Thymus (tissue), 11 donors: Measurements from ENCODE around the gene PLCD1. TPM values are rescaled to one million over a fixed set of nuclear protein-coding genes. Genes with fewer than 3 reads are reported as not detected.

Experiments used
- DNase-seq, 9 donors: peaks; one replicate each; pipeline ENCODE4 v3.0.0-alpha.2; 2013; ENCODE audit warnings: low spot score in 9 of 9, low read depth in 6 of 9, missing footprints in 1 of 9
- H3K27ac ChIP-seq, 2 donors: one replicate each; pipeline ENCODE4 v1.5.1; 2013; ENCODE audit warnings: control low read depth in 1 of 2, low read depth in 1 of 2, low read length in 1 of 2, mild to moderate bottlenecking in 1 of 2, moderate library complexity in 1 of 2
- H3K27me3 ChIP-seq, 2 donors: one replicate each; pipeline ENCODE4 v1.5.1; 2013; ENCODE audit warnings: low read length in 1 of 2; ENCODE audit not compliant: control insufficient read depth in 2 of 2, insufficient read depth in 1 of 2
- H3K36me3 ChIP-seq, 2 donors: one replicate each; pipeline ENCODE4 v1.5.1; 2013; ENCODE audit warnings: low read length in 1 of 2, mild to moderate bottlenecking in 1 of 2, moderate library complexity in 1 of 2; ENCODE audit not compliant: control insufficient read depth in 2 of 2, insufficient read depth in 2 of 2
- H3K4me1 ChIP-seq, 2 donors: one replicate each; pipeline ENCODE4 v1.5.1; 2013; ENCODE audit warnings: low read length in 2 of 2; ENCODE audit not compliant: control insufficient read depth in 2 of 2, insufficient read depth in 2 of 2
- H3K4me3 ChIP-seq, 2 donors: one replicate each; pipeline ENCODE4 v1.5.1; 2013; ENCODE audit warnings: low read length in 2 of 2, control low read depth in 1 of 2, mild to moderate bottlenecking in 1 of 2
- H3K9me3 ChIP-seq, 2 donors: one replicate each; pipeline ENCODE4 v1.5.1; 2013; ENCODE audit warnings: low read length in 1 of 2, mild to moderate bottlenecking in 1 of 2; ENCODE audit not compliant: control insufficient read depth in 2 of 2, insufficient read depth in 1 of 2
- WGBS: extraction: QIAGEN DNeasy Blood & Tissue Kit; methylation state at CpG from one replicate; pipeline ENCODE4 v1.1.7; 2013; 5-methylcytosine and 5-hydroxymethylcytosine counted together
- polyA plus RNA-seq: library from polyadenylated mRNA; stranded (reverse); fragments of 200-250 nt; gene quantifications from one replicate; pipeline ENCODE4 v1.2.3, GENCODE V29; 2013
- total RNA-seq: library from RNA; stranded (reverse); fragments of 120-200 nt; gene quantifications from one replicate; pipeline ENCODE4 v1.2.4, GENCODE V29; 2013
- donor health status: healthy.

PLCD1 gene
- total and polyA plus RNA-seq, 2 donors: 16.3 to 23.8 TPM

DNA sequence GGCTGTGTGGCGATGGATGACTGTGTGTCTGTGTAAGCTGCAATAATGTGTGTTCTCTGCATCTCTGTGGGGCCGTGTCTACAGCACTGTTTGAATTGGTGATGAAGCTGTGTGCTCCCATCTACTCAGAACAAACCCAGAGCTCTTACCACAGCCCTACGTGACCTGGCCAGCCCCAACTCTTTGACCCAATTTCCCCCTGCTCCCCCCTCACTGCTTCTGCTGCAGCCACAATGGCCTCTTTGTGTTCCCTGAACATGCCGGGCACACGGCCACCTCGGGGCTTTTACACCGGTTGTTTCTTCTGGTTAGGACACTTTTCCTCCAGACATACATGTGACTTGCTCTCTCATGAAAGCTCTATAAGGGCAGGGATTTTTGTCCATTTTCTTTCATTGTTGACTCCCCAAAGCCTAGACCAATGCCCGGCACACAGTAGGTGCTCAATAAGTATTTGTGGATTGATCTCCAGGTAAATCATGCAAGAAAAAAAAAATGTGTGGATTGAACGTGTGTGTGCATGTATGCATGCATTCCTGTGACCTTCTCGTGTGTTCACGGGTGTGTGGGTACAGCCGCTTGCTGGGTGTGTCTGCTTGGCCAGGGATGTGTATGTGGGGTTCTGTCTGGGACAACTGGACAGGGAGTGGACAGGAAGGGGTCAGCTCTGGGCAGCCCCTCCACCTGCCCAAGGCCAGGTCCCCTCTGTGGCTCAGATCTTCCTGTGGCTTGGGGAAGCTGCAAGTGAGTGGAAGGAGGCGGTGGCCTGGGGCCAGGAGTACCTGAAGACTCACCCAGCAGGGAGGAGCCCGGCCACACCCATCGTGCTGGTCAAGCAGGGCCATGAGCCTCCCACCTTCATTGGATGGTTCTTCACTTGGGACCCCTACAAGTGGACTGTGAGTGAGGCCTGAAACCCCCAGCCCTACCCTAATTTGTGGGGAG is 24.1 kb downstream of the PLCD1 start:
- H3K27ac ChIP-seq: no peak overlapping the region
- H3K27me3 ChIP-seq: no peaks in the 10 kb centered on the region
- no peaks in the 10 kb centered on the region for H3K4me1 ChIP-seq
- no peaks in the 10 kb centered on the region for H3K9me3 ChIP-seq
- 95% methylated on average over 15 of the region's 15 CpGs for WGBS
- DNase-seq: no peak
- H3K4me3 ChIP-seq: no peak overlapping the region
- H3K36me3 ChIP-seq: peaks cover 71 to 74% of the 10 kb centered on the region in 2 donors

DNA sequence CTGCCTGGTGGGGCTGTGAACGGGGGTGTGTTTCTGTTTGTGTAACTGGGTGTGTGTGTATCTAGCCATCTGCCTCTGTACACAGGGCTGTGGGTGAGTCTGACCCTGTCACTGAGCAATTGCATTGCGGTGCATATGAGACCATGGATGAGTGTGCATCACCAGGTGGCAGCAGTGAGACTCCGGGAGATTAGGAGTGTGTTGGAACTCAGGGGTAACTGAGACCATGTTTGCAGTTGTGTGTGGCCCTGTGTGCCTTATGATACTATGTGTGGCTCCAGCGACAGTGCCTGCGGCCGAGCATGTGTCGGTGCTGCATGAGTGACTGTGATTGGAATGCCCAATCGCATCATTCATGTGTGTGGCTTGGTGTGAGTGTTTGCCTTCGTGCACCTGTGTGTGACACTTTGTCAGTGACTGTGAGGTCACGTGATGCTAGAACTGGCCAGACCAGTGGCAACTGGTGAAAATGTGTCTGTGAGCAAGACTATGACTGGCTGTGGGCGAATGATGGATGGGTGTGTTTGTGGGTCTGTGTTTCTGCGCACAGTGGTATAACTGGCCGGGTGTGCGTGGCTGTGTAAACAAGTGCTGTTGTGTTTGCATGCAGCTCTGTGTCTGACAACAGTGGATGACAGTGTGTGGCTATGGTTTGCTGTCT is 24.9 kb downstream of the PLCD1 start:
- H3K27ac ChIP-seq: no peak overlapping the region
- H3K9me3 ChIP-seq: no peaks in the 10 kb centered on the region
- no peaks in the 10 kb centered on the region for H3K4me1 ChIP-seq
- WGBS: 93% methylated on average over 14 of the region's 14 CpGs
- DNase-seq: peak in 4 of 9 donors; percentile 40 to 70 (median 62)
- H3K27me3 ChIP-seq: no peaks in the 10 kb centered on the region
- no peak overlapping the region for H3K4me3 ChIP-seq
- H3K36me3 ChIP-seq: peaks cover 75 to 78% of the 10 kb centered on the region in 2 donors

DNA sequence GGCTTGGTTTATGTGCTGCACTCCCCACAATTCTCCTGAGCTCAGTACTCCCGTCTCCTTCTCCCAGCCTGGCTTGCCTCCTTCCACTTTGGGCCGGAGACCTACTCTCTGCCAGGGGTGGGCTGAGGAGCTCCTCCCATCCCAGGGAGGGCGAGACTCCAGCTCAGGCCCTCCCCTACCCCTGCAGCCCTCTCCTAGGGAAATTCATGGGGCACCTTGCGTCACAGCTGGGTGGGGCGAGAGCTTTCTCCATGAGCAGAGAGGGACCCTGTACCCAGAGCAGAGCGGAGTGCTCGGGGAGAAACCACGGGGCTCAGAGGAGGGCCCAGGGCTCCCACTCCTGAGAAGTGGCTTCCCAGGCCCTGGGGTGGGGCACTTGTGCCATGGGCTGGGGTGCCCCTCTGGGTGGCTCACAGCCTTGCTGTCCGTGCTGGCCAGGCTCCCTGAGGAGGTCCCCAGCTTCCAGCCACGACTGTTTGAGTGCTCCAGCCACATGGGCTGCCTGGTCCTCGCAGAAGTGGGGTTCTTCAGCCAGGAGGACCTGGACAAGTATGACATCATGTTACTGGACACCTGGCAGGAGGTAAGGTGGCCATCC is 25.5 kb downstream of the PLCD1 start:
- no peak for DNase-seq
- Histone ChIP-seq H3K4me3 (no peak overlapping the region), H3K4me1 (peaks cover 0 to 4% of the 10 kb centered on the region in 2 donors), H3K27me3 (no peaks in the 10 kb centered on the region), H3K9me3 (no peaks in the 10 kb centered on the region), H3K36me3 (peaks cover 74 to 77% of the 10 kb centered on the region in 2 donors), H3K27ac (no peak overlapping the region)
- 92% methylated on average over 11 of the region's 11 CpGs for WGBS

DNA sequence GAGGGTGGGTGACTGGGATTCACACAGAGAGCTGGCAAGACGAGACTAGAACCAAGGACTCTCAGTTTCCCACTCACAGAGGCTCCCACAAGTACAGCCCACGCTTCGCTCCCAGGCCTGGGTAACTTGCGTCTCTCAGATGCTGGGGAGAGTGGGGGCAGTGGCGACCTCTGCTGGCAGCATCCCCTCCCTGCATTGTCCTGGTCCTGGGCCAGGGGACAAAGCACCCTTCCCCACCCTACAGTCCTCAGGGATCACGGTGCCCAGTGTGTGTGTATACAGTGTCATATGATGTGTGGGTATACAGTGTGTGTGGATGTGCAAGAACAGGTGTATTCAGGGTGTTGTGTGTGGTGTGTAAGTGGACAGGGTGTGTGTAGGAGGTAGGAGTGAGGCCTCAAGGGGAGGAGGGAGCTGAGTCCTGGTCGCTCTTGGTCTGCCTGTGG is 26.0 kb downstream of the PLCD1 start:
- H3K36me3 ChIP-seq: peaks cover 72% of the 10 kb centered on the region in 2 donors

DNA sequence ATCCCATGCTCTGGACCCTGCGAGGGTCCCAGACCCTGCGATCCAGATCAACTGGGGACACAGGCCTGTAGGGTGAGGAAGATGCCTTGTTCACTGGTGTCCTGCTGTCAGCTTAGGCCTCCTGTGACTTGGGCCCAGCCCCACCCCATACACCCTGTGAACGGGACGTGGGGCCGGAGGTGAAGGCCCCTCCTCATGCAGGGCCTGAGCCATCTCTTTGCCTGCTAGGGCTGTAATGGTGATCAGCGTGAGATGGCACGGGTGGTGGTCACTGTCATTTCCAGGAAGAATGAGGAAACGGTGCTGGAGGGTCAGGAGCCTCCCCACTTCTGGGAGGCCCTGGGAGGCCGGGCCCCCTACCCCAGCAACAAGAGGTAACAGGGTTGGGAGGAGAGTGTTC is 26.5 kb downstream of the PLCD1 start:
- 91% methylated on average over 9 of the region's 9 CpGs for WGBS
- H3K4me1 ChIP-seq: peaks cover 4 to 13% of the 10 kb centered on the region in 2 donors
- peaks cover 68 to 70% of the 10 kb centered on the region in 2 donors for H3K36me3 ChIP-seq
- peaks cover 0 to 3% of the 10 kb centered on the region in 2 donors for H3K9me3 ChIP-seq
- no peak for DNase-seq
- H3K27ac ChIP-seq: no peak overlapping the region
- H3K27me3 ChIP-seq: no peaks in the 10 kb centered on the region
- no peak overlapping the region for H3K4me3 ChIP-seq

More for the DNA sequence above, 26.0 kb downstream of the PLCD1 start:
- no peak overlapping the region for H3K27ac ChIP-seq
- H3K9me3 ChIP-seq: peaks cover 0 to under 1% of the 10 kb centered on the region in 2 donors
- no peaks in the 10 kb centered on the region for H3K27me3 ChIP-seq
- DNase-seq: peak in 3 of 9 donors; percentile 55 to 57 (median 57)
- whole genome bisulfite sequencing: 86% methylated on average over 7 of the region's 7 CpGs
- H3K4me3 ChIP-seq: no peak overlapping the region
- H3K4me1 ChIP-seq: peaks cover under 1 to 8% of the 10 kb centered on the region in 2 donors

DNA sequence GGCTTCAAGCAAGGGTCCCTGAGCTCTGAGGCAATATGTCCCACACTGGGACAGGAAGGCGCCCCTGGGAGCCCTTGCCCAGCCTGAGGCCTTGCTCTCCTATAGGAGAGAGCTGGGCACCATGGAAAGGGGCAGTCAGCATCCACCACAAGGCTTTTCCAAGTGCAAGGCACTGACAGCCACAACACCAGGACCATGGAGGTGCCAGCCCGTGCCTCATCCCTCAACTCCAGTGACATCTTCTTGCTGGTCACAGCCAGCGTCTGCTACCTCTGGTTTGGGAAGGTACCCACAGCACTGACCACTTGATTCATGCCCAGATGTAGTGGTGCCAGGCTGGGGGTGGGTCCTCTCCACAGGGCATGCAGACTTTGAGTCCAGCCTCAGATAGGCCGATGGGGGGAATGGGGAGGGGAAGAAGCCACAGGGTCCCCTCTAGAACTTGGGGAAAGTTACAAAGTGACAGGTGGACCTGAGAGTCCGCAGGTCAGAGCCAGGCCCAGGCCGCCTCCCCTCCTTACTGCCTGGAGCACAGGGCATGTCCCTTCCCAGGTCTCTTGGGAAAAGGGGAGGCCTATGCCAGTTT is 27.1 kb downstream of the PLCD1 start:
- Histone ChIP-seq H3K27me3 (no peaks in the 10 kb centered on the region), H3K4me1 (peaks cover 4 to 14% of the 10 kb centered on the region in 2 donors), H3K4me3 (no peak overlapping the region), H3K27ac (no peak overlapping the region), H3K36me3 (peaks cover 67 to 71% of the 10 kb centered on the region in 2 donors), H3K9me3 (peaks cover 0 to 3% of the 10 kb centered on the region in 2 donors)
- DNase-seq: no peak
- WGBS: 98% methylated on average over 6 of the region's 6 CpGs

DNA sequence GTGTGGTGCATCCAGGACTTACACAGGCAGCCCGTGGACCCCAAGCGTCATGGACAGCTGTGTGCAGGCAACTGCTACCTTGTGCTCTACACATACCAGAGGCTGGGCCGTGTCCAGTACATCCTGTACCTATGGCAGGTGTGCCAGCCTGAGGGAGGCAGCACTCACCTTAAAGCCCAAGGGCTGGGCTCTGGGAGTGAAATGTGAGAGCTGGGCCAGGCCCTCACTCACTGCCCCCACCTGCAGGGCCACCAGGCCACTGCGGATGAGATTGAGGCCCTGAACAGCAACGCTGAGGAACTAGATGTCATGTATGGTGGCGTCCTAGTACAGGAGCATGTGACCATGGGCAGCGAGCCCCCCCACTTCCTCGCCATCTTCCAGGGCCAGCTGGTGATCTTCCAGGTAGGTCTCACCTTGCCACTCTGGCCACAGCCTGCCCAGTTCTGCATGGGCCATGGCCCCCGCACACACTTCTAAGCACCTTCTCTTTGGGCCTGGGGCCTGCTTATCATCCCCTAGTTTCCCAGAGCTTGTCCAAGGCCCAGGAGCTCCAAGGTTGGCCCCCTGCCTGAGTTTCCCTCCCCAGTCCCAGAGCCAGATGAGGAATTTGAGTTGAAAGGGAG is 27.9 kb downstream of the PLCD1 start:
- Histone ChIP-seq H3K36me3 (peaks cover 60 to 71% of the 10 kb centered on the region in 2 donors), H3K27me3 (no peaks in the 10 kb centered on the region), H3K9me3 (peaks cover 0 to 3% of the 10 kb centered on the region in 2 donors), H3K4me3 (no peak overlapping the region), H3K27ac (no peak overlapping the region), H3K4me1 (peaks cover 6 to 20% of the 10 kb centered on the region in 2 donors)
- 97% methylated on average over 9 of the region's 9 CpGs for WGBS
- no peak for DNase-seq

DNA sequence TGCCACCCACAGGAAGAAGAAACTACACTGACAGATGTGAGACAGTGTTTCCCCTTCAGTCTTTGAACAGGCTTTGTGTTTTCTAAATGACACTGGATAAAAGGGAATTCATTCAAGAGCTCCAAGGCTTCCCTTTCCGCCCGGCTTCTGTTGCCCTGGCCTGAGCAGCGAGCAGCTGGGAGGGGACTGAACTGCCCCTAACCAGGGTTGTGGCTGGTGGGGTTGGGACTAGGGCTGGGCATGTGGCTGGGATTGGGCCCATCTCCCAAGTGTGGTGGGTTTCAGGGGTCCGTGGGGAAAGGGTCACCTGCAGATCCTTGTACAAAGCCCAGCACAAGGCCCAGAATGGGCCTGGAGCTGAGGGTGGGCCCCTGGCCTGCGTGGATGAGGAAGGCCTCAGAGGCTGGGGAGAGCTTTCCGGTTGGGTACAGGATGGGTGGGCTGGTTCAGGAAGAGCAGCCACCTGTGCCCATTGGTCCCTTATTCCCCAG is 28.4 kb downstream of the PLCD1 start:
- WGBS: 98% methylated on average over 6 of the region's 6 CpGs
- H3K27ac ChIP-seq: no peak overlapping the region

More for the DNA sequence above, 28.4 kb downstream of the PLCD1 start:
- DNase-seq: no peak
- Histone ChIP-seq H3K4me3 (no peak overlapping the region), H3K4me1 (peaks cover 6 to 24% of the 10 kb centered on the region in 2 donors), H3K9me3 (peaks cover 0 to 3% of the 10 kb centered on the region in 2 donors), H3K27me3 (no peaks in the 10 kb centered on the region), H3K36me3 (peaks cover 59 to 70% of the 10 kb centered on the region in 2 donors)
